HEK293T (cell line): ENCODE results near the gene NUDT4.

ENCODE experiments used
- CTCF ChIA-PET: fragments of 350-600 bp; formaldehyde crosslinking; extraction: SDS; loops from one replicate; lab custom pipeline; 2021; ENCODE audit warnings: antibody characterized with exemption, inconsistent platforms; lab: Yijun Ruan, JAX
- POLR2A ChIA-PET: fragments of 350-600 bp; formaldehyde crosslinking; extraction: SDS; loops from one replicate; lab custom pipeline; 2020; ENCODE audit warnings: antibody characterized with exemption, inconsistent platforms; lab: Yijun Ruan, JAX
- DNase-seq: peaks from one replicate; pipeline ENCODE4 v3.0.0; 2012; ENCODE audit warnings: mixed read lengths; ENCODE audit errors: extremely low spot score
- ARNT ChIP-seq: fragments of 450-650 bp; IDR thresholded peaks from 2 replicates; pipeline ENCODE4 v1.6.1; 2017; ENCODE audit warnings: mild to moderate bottlenecking
- BHLHE40 ChIP-seq: fragments of 450-650 bp; IDR thresholded peaks from 2 replicates; pipeline ENCODE4 v1.6.1; 2016; ENCODE audit warnings: mild to moderate bottlenecking, moderate library complexity, borderline replicate concordance
- CTBP1 ChIP-seq: fragments of 450-650 bp; IDR thresholded peaks from 2 replicates; pipeline ENCODE4 v1.6.1; 2016; ENCODE audit warnings: borderline replicate concordance
- ELF4 ChIP-seq: fragments of 450-650 bp; IDR thresholded peaks from 2 replicates; pipeline ENCODE4 v1.6.1; 2017; ENCODE audit warnings: antibody characterized with exemption
- FOXA1 ChIP-seq: fragments of 450-650 bp; IDR thresholded peaks from 2 replicates; pipeline ENCODE4 v1.6.1; 2016; ENCODE audit warnings: mild to moderate bottlenecking
- FOXK2 ChIP-seq: fragments of 450-650 bp; IDR thresholded peaks from 2 replicates; pipeline ENCODE4 v1.6.1; 2016; ENCODE audit warnings: mild to moderate bottlenecking
- FOXM1 ChIP-seq: fragments of 450-650 bp; IDR thresholded peaks from 2 replicates; pipeline ENCODE4 v1.6.1; 2017; ENCODE audit warnings: mild to moderate bottlenecking, borderline replicate concordance
- HDGF ChIP-seq: fragments of 450-650 bp; IDR thresholded peaks from 2 replicates; pipeline ENCODE4 v1.6.1; 2017; ENCODE audit warnings: antibody characterized with exemption, borderline replicate concordance
- L3MBTL2 ChIP-seq: fragments of 450-650 bp; conservative IDR thresholded peaks from 2 replicates; pipeline ENCODE4 v1.6.1; 2016; ENCODE audit warnings: mild to moderate bottlenecking
- LEF1 ChIP-seq: fragments of 450-650 bp; IDR thresholded peaks from 2 replicates; pipeline ENCODE4 v1.6.1; 2017; ENCODE audit warnings: mild to moderate bottlenecking, borderline replicate concordance
- NFRKB ChIP-seq: fragments of 450-650 bp; IDR thresholded peaks from 2 replicates; pipeline ENCODE4 v1.6.1; 2016; ENCODE audit warnings: mild to moderate bottlenecking, moderate library complexity
- SP1 ChIP-seq: fragments of 450-650 bp; IDR thresholded peaks from 2 replicates; pipeline ENCODE4 v1.6.1; 2017
- SUZ12 ChIP-seq: fragments of 450-650 bp; IDR thresholded peaks from 2 replicates; pipeline ENCODE4 v1.6.1; 2016; ENCODE audit warnings: mild to moderate bottlenecking
- TARDBP ChIP-seq: fragments of 450-650 bp; IDR thresholded peaks from 2 replicates; pipeline ENCODE4 v1.6.1; 2016
- ZNF384 ChIP-seq: fragments of 450-650 bp; IDR thresholded peaks from 2 replicates; pipeline ENCODE4 v1.6.1; 2016
- TF ChIP-seq, protein P1 (sequence below): fragments of 450-650 bp; IDR thresholded peaks from 2 replicates; pipeline ENCODE4 v1.6.1; 2016

The NUDT4 gene

DNA sequence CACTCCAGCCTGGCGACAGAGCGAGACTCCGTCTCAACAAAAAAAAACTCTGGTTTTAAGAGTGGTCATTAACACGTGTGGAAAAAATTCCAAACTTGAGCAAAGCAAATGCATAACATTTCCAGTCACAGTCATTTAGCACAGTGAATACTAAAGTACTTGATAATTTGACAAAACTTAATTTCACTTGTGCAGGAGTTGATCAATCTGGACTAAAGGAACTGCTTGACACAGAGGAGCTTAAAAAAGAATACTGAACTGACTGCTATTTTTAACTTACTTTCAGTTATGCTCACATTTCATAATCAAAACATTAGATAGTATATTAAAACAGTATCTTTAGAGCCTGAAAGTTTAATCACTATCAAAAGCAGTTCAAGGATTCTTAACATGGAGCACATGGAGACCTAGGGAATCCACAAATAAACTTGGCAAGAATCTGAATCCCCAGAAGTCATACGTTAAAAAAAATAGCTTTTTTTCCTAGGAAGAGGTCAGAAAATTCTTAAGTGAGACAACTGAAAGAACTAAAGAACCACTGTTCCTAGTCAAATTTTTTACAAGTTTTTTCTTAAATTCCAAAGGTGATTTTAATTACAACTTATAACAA is 56.6 kb downstream of the NUDT4 start:
- DNase-seq: no peak
- CTCF ChIA-PET: interaction anchor here (0.6 kb wide), 1 partner anchor 282 kb away, joined by 5 read pairs; no protein-coding TSS in a partner anchor
- TF ChIP-seq BHLHE40: no peak
- TF ChIP-seq L3MBTL2: no peak
- TF ChIP-seq SUZ12: no peak
- no peak for TF ChIP-seq NFRKB
- TF ChIP-seq ZNF384: no peak
- no peak for TF ChIP-seq FOXM1
- no peak for TF ChIP-seq ELF4
- no peak for TF ChIP-seq ARNT
- no peak for TF ChIP-seq TARDBP
- TF ChIP-seq HDGF: no peak
- TF ChIP-seq CTBP1: no peak
- TF ChIP-seq, protein P1, sequence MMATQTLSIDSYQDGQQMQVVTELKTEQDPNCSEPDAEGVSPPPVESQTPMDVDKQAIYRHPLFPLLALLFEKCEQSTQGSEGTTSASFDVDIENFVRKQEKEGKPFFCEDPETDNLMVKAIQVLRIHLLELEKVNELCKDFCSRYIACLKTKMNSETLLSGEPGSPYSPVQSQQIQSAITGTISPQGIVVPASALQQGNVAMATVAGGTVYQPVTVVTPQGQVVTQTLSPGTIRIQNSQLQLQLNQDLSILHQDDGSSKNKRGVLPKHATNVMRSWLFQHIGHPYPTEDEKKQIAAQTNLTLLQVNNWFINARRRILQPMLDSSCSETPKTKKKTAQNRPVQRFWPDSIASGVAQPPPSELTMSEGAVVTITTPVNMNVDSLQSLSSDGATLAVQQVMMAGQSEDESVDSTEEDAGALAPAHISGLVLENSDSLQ: no peak
- TF ChIP-seq LEF1: no peak
- no peak for TF ChIP-seq SP1
- TF ChIP-seq FOXK2: no peak
- POLR2A ChIA-PET: interaction anchor here (1.5 kb wide), 1 partner anchor 12 kb away, joined by 4 read pairs; no protein-coding TSS in a partner anchor

DNA sequence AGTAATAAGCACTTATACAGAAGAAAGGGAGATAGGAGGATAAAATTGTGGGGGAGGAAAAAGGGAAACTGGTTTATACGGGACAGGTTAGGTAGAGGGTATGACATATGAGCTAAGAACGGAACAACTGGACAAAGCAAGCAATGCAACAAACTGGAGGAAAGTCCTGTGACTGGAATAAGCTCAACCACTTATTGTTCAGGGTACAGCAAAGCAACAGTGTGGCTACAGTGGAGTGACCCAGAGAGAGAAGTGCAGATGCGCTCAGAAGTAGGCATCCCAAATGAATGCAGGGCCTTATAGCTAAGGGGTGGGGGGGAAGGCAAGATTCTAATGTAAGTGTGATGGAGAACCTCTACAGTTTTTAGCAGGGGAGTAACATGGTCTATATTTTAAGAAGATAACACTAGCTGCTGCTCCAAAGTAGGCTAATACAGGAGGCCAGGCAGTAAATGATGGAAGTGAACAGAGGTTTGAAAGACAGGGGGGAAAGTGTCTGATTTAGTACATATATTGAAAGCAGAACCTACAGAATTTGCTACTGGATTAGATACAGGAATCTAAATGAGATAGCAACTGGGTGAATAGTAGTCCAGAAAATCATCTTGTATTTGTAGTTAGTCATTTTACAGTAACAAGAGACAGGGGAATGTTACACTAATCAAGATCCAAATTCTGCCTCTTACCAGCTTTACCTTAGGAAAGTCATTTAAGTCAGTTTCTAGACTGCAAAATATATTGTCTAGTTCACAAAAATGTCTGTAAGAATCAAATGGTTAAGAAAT is 60.7 kb downstream of the NUDT4 start:
- TF ChIP-seq NFRKB (no peak), ARNT (no peak), LEF1 (no peak), TARDBP (no peak), FOXK2 (no peak), ELF4 (no peak), SP1 (no peak), CTBP1 (no peak), HDGF (no peak), FOXA1 (no peak), SUZ12 (no peak), FOXM1 (no peak), BHLHE40 (no peak), L3MBTL2 (no peak), ZNF384 (no peak)
- TF ChIP-seq, protein P1: no peak
- no peak for DNase-seq
- ChIA-PET CTCF (interaction anchor here (0.6 to 0.9 kb wide), 2 partner anchors 12 to 19 kb away, joined by 3 to 6 read pairs; no protein-coding TSS in a partner anchor), POLR2A (interaction anchor here (0.7 to 1.4 kb wide), 3 partner anchors 9 to 29 kb away, joined by 3 to 7 read pairs (median 4); partner anchors contain the start of gene MRPL42)

DNA sequence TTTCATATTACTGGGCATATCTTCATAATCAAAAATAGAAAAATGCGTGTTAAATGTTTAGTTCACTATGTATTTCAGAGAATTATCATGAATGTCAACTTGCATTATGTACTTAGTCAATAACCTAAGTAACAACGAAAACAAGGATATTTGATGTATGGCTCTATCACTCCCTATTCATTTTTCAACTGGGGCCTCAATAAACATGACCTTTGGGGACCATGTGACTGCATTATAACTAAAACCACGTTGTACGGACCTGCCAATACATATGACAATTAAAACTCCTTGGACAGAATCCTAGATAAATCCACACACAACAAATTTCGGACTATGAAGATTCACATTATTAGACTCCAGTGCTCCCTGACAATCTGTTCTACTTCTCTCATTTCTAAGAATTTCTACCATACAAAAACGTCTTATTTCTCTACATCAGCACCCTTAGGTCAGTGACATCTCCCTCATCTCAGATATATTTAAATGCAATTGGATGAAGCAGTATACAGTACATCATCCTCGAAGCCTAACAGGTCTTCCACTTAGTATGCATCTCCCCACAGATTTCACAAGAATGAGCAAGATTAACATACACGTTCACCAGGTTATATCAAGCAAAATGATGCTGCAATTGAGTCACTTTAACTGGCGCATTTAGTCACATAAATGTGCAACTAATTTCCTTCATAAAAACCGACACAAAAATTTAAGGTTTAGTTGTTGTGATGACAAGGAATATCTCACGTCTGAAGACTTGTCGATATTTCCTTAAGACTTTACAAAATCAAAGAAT is 62.5 kb downstream of the NUDT4 start:
- CTCF ChIA-PET: no interaction called here
- DNase-seq: no peak
- no peak for TF ChIP-seq NFRKB
- TF ChIP-seq SUZ12: no peak
- no peak for TF ChIP-seq ARNT
- TF ChIP-seq ZNF384: no peak
- no peak for TF ChIP-seq FOXA1
- no peak for TF ChIP-seq HDGF
- TF ChIP-seq, protein P1: no peak
- no peak for TF ChIP-seq ELF4
- TF ChIP-seq L3MBTL2: no peak
- TF ChIP-seq SP1: no peak
- TF ChIP-seq LEF1: no peak
- TF ChIP-seq CTBP1: no peak
- no peak for TF ChIP-seq BHLHE40
- no peak for TF ChIP-seq TARDBP
- no peak for TF ChIP-seq FOXM1
- no peak for TF ChIP-seq FOXK2
- POLR2A ChIA-PET: no interaction called here

DNA sequence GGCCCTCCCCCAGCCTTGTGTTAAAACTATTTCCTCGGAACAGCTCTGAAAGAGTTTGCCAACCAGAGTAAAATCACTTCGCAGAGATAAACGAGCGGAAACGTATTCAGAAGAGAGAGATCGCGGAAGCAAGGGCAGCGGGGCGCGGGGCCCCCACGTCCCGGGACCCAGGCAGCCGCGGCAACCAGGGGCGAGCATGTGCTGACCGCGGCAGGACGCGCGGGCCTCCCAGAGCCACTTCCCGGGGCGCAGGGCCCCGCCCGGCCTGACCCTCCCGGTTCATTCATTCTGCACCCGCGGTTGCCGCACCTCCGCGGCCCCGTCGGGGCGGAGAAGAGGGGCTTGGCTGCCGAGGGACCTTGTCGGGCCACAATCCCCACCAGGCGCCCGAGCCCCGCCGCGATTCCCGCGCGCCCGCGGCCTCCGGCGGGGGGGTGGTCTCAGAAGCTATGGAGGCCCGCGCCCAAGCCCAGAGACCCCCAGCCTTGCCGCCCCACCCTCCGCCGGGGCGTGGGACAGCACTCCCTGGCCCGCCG is 63.4 kb downstream of the NUDT4 start:
- TF ChIP-seq SP1: no peak
- TF ChIP-seq TARDBP: no peak
- no peak for TF ChIP-seq FOXK2
- TF ChIP-seq BHLHE40: no peak
- TF ChIP-seq FOXA1: no peak
- TF ChIP-seq HDGF: no peak
- no peak for TF ChIP-seq ELF4
- TF ChIP-seq FOXM1: no peak
- no peak for TF ChIP-seq CTBP1
- no peak for TF ChIP-seq NFRKB
- no peak for TF ChIP-seq LEF1
- TF ChIP-seq ZNF384: no peak
- ChIA-PET POLR2A (no interaction called here), CTCF (no interaction called here)
- peak; percentile 18 for DNase-seq
